Vagina (tissue), 2 donors: Measurements from ENCODE around the gene KIRREL3.

Experiments used
- CTCF ChIP-seq, 3 experiments: fragments of 450-650 bp in 2 of 3; fragments of 200-600 bp in 1 of 3; sonication (generic) in 1 of 3; IDR thresholded peaks; one replicate each; pipeline ENCODE4 v1.5.1; 2017 to 2019; ENCODE audit warnings: antibody characterized with exemption in 3 of 3, mild to moderate bottlenecking in 2 of 3, moderate library complexity in 2 of 3
- POLR2A ChIP-seq, 2 donors: fragments of 450-650 bp; IDR thresholded peaks; one replicate each; pipeline ENCODE4 v1.6.1; 2017; ENCODE audit warnings: antibody characterized with exemption in 2 of 2, mild to moderate bottlenecking in 2 of 2, moderate library complexity in 2 of 2
- POLR2AphosphoS5 ChIP-seq, 2 donors: sonication (generic); formaldehyde crosslinking; IDR thresholded peaks; one replicate each; pipeline ENCODE4 v1.9.0; 2017; ENCODE audit warnings: antibody characterized with exemption in 2 of 2, mild to moderate bottlenecking in 2 of 2, low read depth in 1 of 2; ENCODE audit not compliant: insufficient read depth in 1 of 2

- TF ChIP-seq POLR2A (IDR thresholded peaks at IDR 0.05) (no peak), CTCF (IDR thresholded peaks at IDR 0.05) (no peak), POLR2AphosphoS5 (IDR thresholded peaks at IDR 0.05; ENCODE audit: insufficient read depth in 1 of 2, low read depth in 1 of 2) (no peak)
These were observed 360.4 kb downstream of the KIRREL3 start for GRCh38 chr11:126640186-126640585.
